NCI-H345 (cell line): Measurements from ENCODE around the gene CYP4Z1.
"Not testable (repeated sequence)": the region's sequence is repeated elsewhere in the genome, so short reads cannot be mapped to it uniquely, and the experiment has no call there.

Experiments
- DNase-seq: peaks from one replicate; lab custom pipeline; 2025; lab: John Stamatoyannopoulos, UW

CYP4Z1 gene

DNA sequence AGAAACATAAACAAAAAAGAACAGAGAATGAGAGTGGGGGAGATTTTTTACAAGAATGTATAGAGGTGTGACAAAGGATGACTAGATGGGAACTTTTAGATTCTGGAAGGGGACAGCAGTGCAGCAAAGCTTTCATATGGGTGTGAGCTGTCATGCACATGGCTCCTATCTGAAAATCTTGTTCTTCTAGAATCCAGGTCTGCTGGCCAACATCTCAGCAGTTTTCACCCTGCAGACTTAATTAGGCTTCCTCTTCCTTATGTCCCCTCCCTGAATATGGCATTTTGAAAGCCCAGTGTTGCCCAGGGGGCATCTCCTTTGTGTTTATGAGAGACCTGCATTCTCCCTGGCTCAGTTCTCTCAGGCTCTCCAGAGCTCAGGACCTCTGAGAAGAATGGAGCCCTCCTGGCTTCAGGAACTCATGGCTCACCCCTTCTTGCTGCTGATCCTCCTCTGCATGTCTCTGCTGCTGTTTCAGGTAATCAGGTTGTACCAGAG is at the start of gene CYP4Z1:
TSS of gene CYP4Z1 (plus strand) at position 135 of the 498 bp plus-strand sequence. CDS start at position 395, 260 bp downstream.
- DNase-seq, result no peak

DNA sequence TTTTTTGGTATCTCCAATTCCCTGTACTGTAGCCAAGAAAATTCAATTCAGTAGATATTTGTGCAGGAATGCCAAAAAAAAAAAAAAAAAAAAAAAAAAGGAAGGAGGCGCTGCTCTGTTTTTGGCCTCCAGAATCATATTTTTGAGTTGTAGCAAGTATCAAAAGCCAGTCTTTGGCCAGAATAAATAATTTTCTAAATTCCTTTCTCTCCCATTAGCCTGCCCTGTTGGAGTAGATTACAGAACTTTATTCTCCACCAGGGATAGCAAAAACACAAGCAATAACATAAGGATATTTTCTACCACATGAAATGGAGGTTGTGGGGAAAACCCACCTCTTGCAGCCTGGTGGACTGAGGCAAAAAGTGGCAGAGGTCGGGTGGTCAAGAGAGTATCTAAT is 46.0 kb upstream of the CYP4Z1 start:
- no peak for DNase-seq

DNA sequence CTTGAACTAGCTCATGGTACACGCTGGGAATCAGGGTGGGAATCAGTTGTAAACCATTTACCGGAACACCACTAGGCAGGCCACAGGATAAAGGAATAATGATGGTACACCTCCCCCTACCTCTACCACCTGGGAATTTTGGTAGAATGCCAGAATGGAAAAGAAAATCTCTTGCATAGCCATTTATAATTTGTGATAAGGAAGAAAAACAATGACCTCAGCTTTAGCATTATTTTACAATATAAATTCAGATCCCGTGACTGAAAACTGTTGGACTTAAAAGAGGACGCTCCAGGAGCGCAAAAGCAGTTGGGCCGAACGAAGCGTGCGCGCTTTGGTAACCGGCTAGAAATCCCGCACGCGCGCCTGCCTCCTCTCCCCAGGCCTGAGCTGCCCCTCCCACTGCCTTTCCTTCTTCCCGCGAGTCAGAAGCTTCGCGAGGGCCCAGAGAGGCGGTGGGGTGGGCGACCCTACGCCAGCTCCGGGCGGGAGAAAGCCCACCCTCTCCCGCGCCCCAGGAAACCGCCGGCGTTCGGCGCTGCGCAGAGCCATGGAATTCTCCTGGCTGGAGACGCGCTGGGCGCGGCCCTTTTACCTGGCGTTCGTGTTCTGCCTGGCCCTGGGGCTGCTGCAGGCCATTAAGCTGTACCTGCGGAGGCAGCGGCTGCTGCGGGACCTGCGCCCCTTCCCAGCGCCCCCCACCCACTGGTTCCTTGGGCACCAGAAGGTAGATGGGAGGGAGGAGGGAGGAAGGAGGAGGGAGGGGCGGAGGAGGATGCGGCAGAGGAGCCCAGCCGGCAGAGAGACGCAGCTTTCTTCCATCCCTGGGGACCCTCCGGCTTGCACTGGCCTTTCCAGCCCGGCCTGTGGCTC is 43.5 kb upstream of the CYP4Z1 start, which contains the start of gene CYP4X1:
TSS of gene CYP4X1 (plus strand) at position 402 of the 873 bp plus-strand sequence. CDS start at position 551, 149 bp downstream.
- DNase-seq, result peak; percentile 38

DNA sequence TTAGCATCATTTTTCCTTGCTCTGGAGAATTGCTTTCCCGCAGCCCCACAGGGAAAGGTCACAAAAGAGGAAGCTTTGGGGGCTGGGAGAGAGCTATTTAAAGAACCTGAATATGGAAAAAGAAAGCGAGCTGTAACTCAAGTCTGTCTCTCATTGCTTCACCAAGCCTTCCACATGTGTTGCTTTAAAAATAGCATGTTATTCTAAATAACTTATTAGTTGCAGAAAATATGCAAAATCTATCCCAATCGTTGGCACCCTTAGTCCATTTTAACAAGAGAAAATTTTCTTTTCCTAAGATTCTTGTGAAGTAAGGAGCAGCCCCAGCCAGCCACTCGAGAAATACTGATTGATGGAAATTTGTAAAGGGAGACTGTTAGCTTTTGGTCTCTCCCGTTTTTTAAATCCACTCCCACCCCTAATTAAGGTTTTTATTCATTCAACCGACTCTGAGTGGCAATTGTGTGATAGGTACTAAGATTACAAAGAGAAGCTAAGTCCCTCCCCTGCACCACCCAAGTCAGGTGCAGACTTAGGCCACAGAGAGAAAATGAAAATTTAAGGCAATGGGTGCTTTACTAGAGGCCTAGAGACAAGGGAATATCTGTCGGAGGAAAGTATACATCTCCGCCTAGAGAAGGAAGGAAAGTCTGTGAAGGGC is 42.8 kb upstream of the CYP4Z1 start:
- DNase-seq, result no peak

- no peak for DNase-seq
Observed at GRCh38 chr1:47030170-47030805, 36.7 kb upstream of the CYP4Z1 start.

GRCh38 chr1:47031059-47031458 is 36.0 kb upstream of the CYP4Z1 start:
- peak; percentile 22 for DNase-seq

DNA sequence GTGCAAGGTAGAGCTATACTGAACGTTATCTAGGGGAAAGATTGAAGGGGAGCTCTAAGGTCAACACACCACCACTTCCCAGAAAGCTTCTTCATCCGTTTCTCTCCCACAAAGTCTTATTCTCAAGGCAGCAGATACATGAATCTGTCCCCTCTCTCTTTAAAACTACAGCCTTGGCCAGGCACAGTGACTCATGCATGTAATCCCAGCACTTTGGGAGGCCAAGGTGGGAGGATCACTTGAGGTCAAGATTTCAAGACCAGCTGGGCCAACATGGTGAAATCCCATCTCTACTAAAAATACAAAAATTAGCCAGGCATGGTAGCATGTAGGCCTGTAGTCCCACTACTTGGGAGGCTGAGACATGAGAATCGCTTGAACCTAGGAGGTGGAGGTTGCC is 35.4 kb upstream of the CYP4Z1 start:
- no peak for DNase-seq

DNA sequence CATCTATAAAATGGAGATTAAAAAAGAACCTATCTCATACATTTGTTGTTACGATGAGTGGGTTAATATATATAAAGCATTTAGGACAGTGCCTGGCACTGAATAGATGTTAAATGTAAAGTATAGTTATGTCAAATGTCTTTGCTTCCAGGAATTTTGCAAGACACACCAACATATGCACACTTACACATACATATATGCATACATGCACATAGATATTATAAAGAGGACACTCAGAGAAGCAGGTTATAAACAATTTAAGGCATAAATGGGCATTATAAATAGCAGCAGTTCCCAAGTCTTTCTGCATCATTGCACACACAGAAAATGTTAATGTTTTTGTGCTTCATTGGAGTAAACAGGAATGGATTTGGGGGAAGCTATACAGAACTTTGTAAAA is 30.3 kb upstream of the CYP4Z1 start:
- no peak for DNase-seq

- DNase-seq, result no peak
Observed at GRCh38 chr1:47059376-47059775, 7.7 kb upstream of the CYP4Z1 start.

- not testable (repeated sequence) for DNase-seq
Observed at GRCh38 chr1:47069080-47069479, 2.0 kb downstream of the CYP4Z1 start.

- DNase-seq, result not testable (repeated sequence)
Observed at GRCh38 chr1:47069509-47069908, 2.5 kb downstream of the CYP4Z1 start.

GRCh38 chr1:47089356-47089755 is 22.3 kb downstream of the CYP4Z1 start:
- peak; percentile 10 for DNase-seq

DNA sequence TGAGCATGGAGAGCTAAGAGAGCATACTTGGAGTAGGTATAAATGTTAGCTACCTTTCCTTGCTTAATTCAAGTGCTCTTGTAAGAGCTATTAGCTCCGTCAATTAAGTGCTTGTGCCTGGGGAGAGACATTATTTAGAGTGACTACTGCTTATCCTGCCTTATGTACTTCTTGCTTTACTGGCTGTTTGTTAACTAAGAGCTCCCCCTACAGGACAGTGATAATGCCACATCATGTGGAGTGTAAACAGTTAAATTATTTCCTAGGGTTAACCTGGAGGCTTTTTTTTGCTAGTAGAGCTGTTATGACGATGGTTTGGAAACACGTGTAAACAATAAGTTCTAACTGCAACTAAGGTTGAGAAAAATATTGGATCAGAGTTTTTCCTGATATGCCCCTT is 24.4 kb downstream of the CYP4Z1 start:
- DNase-seq, result not testable (repeated sequence)

GRCh38 chr1:47104816-47105215 is 37.8 kb downstream of the CYP4Z1 start:
- DNase-seq, result no peak

DNA sequence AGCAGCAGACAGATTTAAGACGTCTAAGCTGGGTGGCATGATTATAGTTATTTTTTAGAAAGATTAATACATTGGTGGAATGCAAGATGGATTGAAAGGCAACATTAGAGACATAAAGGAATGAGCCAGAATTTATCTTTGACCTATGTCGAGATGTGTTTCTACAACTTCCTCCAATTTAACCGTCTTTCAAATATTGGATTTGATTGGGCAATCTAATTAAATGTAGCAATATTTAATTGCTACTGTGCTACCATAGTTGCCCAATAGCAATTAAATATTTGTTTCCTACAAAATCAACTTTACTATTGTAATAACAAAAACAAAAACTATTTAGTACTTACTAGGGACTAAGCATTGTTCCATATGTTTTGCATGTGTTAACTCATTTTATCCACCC is 39.8 kb downstream of the CYP4Z1 start:
- no peak for DNase-seq

GRCh38 chr1:47107851-47108574 is 41.0 kb downstream of the CYP4Z1 start:
- DNase-seq, result not testable (repeated sequence)

GRCh38 chr1:47109482-47109881 is 42.5 kb downstream of the CYP4Z1 start:
- not testable (repeated sequence) for DNase-seq

GRCh38 chr1:47113178-47113577 is 46.1 kb downstream of the CYP4Z1 start:
- DNase-seq, result no peak

DNA sequence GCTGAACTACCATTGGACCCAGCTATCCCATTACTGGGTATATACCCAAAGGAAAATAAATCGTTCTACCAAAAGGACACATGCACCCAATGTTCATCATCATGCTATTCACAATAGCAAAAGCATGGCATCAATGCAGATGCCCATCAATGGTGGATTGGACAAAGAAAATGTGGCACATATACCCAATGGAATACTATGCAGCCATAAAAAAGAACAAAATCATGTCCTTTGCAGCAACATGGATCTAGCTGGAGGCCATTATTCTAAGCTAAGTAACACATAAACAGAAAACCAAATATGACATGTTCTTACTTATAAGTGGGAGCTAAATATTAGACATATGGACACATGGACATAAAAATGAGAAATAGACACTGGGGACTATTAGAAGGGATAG is 54.0 kb downstream of the CYP4Z1 start:
- DNase-seq, result not testable (repeated sequence)

DNA sequence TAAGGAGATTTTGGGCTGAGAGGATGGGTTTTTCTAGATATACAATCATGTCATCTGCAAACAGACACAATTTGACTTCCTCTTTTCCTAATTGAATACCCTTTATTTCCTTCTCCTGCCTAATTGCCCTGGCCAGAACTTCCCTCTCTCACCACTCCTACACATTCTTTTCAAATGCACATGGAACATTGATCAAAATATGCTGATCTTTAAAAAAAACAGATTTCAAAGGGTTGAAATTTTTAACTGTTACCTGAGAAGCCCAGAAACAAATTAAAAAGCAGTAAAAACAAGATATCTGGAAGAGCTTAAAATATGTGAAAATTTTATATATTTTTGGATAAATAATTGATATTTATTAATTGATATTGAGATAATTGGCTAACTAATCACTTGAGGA is 57.8 kb downstream of the CYP4Z1 start:
- DNase-seq, result not testable (repeated sequence)

DNA sequence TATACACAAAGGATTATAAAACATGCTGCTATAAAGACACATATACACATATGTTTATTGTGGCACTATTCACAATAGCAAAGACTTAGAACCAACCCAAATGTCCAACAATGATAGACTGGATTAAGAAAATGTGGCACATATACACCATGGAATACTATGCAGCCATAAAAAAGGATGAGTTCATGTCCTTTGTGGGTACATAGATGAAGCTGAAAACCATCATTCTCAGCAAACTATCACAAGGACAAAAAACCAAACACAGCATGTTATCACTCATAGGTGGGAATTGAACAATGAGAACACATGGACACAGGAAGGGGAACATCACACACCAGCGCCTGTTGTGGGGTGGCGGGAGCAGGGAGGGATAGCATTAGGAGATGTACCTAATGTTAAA is 60.0 kb downstream of the CYP4Z1 start:
- not testable (repeated sequence) for DNase-seq

- DNase-seq, result no peak
Observed at GRCh38 chr1:47128221-47128620, 61.2 kb downstream of the CYP4Z1 start.
